H9 (cell line): Measurements from ENCODE around the gene TSPO. TPM values are rescaled to one million over a fixed set of nuclear protein-coding genes. Genes with fewer than 3 reads are reported as not detected.
A peak's percentile ranks its signal among the peaks of the same experiment; 100 is the strongest.

Source experiments
- DNase-seq: peaks from one replicate; pipeline ENCODE4 v3.0.0-alpha.2; 2017
- H2AFZ ChIP-seq: one replicate; pipeline ENCODE4 v1.6.1; 2013; ENCODE audit warnings: mild to moderate bottlenecking, low read length, control low read depth, moderate library complexity
- H2AK5ac ChIP-seq: 2 replicates; pipeline ENCODE4 v1.6.1; 2013; ENCODE audit warnings: low read length, control low read depth, mixed read lengths; ENCODE audit not compliant: insufficient read length
- H2BK120ac ChIP-seq: one replicate; pipeline ENCODE4 v1.6.1; 2013; ENCODE audit warnings: low read depth, mild to moderate bottlenecking, low read length, control low read depth, inconsistent platforms; ENCODE audit not compliant: poor library complexity, severe bottlenecking
- H2BK12ac ChIP-seq: 2 replicates; pipeline ENCODE4 v1.6.1; 2013; ENCODE audit warnings: low read length, control low read depth, mixed read lengths, low read depth; ENCODE audit not compliant: insufficient read length
- H2BK15ac ChIP-seq: 2 replicates; pipeline ENCODE4 v1.6.1; 2013; ENCODE audit warnings: low read depth, low read length, control low read depth
- H2BK20ac ChIP-seq: one replicate; pipeline ENCODE4 v1.6.1; 2013; ENCODE audit warnings: low read depth, mild to moderate bottlenecking, low read length, control low read depth, inconsistent platforms; ENCODE audit not compliant: poor library complexity, severe bottlenecking
- H2BK5ac ChIP-seq: 2 replicates; pipeline ENCODE4 v1.6.1; 2013; ENCODE audit warnings: low read length, control low read depth, mixed read lengths; ENCODE audit not compliant: insufficient read length
- H3K14ac ChIP-seq: 2 replicates; pipeline ENCODE4 v1.6.1; 2013; ENCODE audit warnings: low read length, control low read depth; ENCODE audit not compliant: insufficient read depth
- H3K18ac ChIP-seq: 2 replicates; pipeline ENCODE4 v1.6.1; 2013; ENCODE audit warnings: low read depth, mild to moderate bottlenecking, mixed read lengths, low read length, control low read depth; ENCODE audit not compliant: insufficient read length
- H3K23ac ChIP-seq: 2 replicates; pipeline ENCODE4 v1.6.1; 2013; ENCODE audit warnings: low read length, control low read depth, mixed read lengths, low read depth; ENCODE audit not compliant: insufficient read length
- H3K23me2 ChIP-seq: 2 replicates; pipeline ENCODE4 v1.6.1; 2013; ENCODE audit warnings: low read depth, mild to moderate bottlenecking, mixed read lengths, low read length, control low read depth; ENCODE audit not compliant: insufficient read length, poor library complexity, severe bottlenecking
- H3K27ac ChIP-seq: 2 replicates; pipeline ENCODE4 v1.5.1; 2013; ENCODE audit warnings: low read length, control low read depth, mixed read lengths, low read depth; ENCODE audit not compliant: insufficient read length
- H3K27me3 ChIP-seq: 2 replicates; pipeline ENCODE4 v1.6.1; 2013; ENCODE audit warnings: low read length, control low read depth, inconsistent platforms; ENCODE audit not compliant: insufficient read depth
- H3K4ac ChIP-seq: 2 replicates; pipeline ENCODE4 v1.6.1; 2013; ENCODE audit warnings: low read depth, mild to moderate bottlenecking, control low read depth, inconsistent platforms, low read length, moderate library complexity
- H3K4me1 ChIP-seq: 2 replicates; pipeline ENCODE4 v1.6.1; 2013; ENCODE audit warnings: low read length, control low read depth, inconsistent platforms; ENCODE audit not compliant: insufficient read depth
- H3K4me2 ChIP-seq: 2 replicates; pipeline ENCODE4 v1.6.1; 2013; ENCODE audit warnings: low read length, control low read depth, mixed read lengths; ENCODE audit not compliant: insufficient read length, insufficient read depth
- H3K56ac ChIP-seq: 2 replicates; pipeline ENCODE4 v1.6.1; 2013; ENCODE audit warnings: low read depth, mild to moderate bottlenecking, mixed read lengths, low read length, control low read depth; ENCODE audit not compliant: insufficient read length
- H3K79me1 ChIP-seq: 2 replicates; pipeline ENCODE4 v1.6.1; 2013; ENCODE audit warnings: low read depth, mild to moderate bottlenecking, moderate library complexity, low read length, control low read depth, inconsistent platforms; ENCODE audit not compliant: insufficient read depth, poor library complexity, severe bottlenecking
- H3K79me2 ChIP-seq: 2 replicates; pipeline ENCODE4 v1.6.1; 2013; ENCODE audit warnings: low read length, control low read depth, inconsistent platforms; ENCODE audit not compliant: insufficient read depth
- H3K9ac ChIP-seq: 2 replicates; pipeline ENCODE4 v1.6.1; 2013; ENCODE audit warnings: low read length, control low read depth, mixed read lengths; ENCODE audit not compliant: insufficient read length; ENCODE audit errors: extremely low read depth
- H3K9me3 ChIP-seq: one replicate; pipeline ENCODE4 v1.6.1; 2013; ENCODE audit warnings: low read depth, low read length, inconsistent platforms; ENCODE audit not compliant: control insufficient read depth
- H3T11ph ChIP-seq: one replicate; pipeline ENCODE4 v1.6.1; 2013; ENCODE audit warnings: mild to moderate bottlenecking, low read length, control low read depth, inconsistent platforms
- H4K20me1 ChIP-seq: one replicate; pipeline ENCODE4 v1.6.1; 2013; ENCODE audit not compliant: control insufficient read depth, insufficient read length, insufficient read depth
- H4K5ac ChIP-seq: 2 replicates; pipeline ENCODE4 v1.6.1; 2013; ENCODE audit warnings: low read depth, mild to moderate bottlenecking, mixed read lengths, low read length, control low read depth; ENCODE audit not compliant: insufficient read length
- H4K8ac ChIP-seq: replicated peaks from 2 replicates; pipeline ENCODE4 v1.6.1; 2013; ENCODE audit warnings: low read length, control low read depth, mixed read lengths, low read depth; ENCODE audit not compliant: insufficient read length
- H4K91ac ChIP-seq: 2 replicates; pipeline ENCODE4 v1.6.1; 2013; ENCODE audit warnings: low read depth, mild to moderate bottlenecking, moderate library complexity, mixed read lengths, low read length, control low read depth; ENCODE audit not compliant: insufficient read length
- H3K27ac Mint-ChIP-seq, 3 experiments: 2 replicates in 2 of 3; 3 replicates in 1 of 3; pipeline ENCODE4 v1.8.0; 2020 to 2021; ENCODE audit warnings: mixed read lengths in 3 of 3, mild to moderate bottlenecking in 1 of 3, moderate library complexity in 1 of 3
- H3K27me3 Mint-ChIP-seq: 2 replicates; pipeline ENCODE4 v1.8.0; 2021; ENCODE audit warnings: low read depth, mild to moderate bottlenecking, moderate library complexity, mixed read lengths
- H3K36me3 Mint-ChIP-seq, 3 experiments: 2 replicates in 2 of 3; 3 replicates in 1 of 3; pipeline ENCODE4 v1.8.0; 2020 to 2021; ENCODE audit warnings: low read depth in 3 of 3, mixed read lengths in 3 of 3; ENCODE audit not compliant: insufficient read depth in 1 of 3
- H3K4me1 Mint-ChIP-seq, 2 experiments: 2 replicates each; pipeline ENCODE4 v1.8.0; 2020; ENCODE audit warnings: mixed read lengths in 2 of 2
- H3K4me3 Mint-ChIP-seq, 2 experiments: 2 replicates in 1 of 2; 3 replicates in 1 of 2; pipeline ENCODE4 v1.8.0; 2020 to 2021; ENCODE audit warnings: mild to moderate bottlenecking in 2 of 2, mixed read lengths in 2 of 2, moderate library complexity in 1 of 2
- H3K9me3 Mint-ChIP-seq, 2 experiments: 2 replicates in 1 of 2; 3 replicates in 1 of 2; pipeline ENCODE4 v1.8.0; 2020; ENCODE audit warnings: mild to moderate bottlenecking in 2 of 2, mixed read lengths in 2 of 2, moderate library complexity in 1 of 2
- CTCF ChIP-seq: fragments of 200-600 bp; sonication (generic); conservative IDR thresholded peaks from 3 replicates; pipeline ENCODE4 v1.8.0; 2021; ENCODE audit warnings: antibody characterized with exemption, mild to moderate bottlenecking
- WGBS: extraction: QIAGEN DNeasy Blood & Tissue Kit; methylation state at CpG from one replicate; pipeline ENCODE4 v1.1.7; 2013; ENCODE audit warnings: missing lambda C conversion rate, low lambda C conversion rate, mixed read lengths; ENCODE audit not compliant: insufficient read length; ENCODE audit errors: extremely low coverage; 5-methylcytosine and 5-hydroxymethylcytosine counted together
- total RNA-seq: library from RNA; stranded (reverse); gene quantifications from 2 replicates; pipeline ENCODE4 v1.2.1, GENCODE V29; 2021

Gene TSPO
- total RNA-seq, 1 experiment from 2014 or later, result 14.8 TPM

- H4K20me1 ChIP-seq, result no peaks in the 10 kb centered on the region
- H3K4me1 ChIP-seq, result no peaks in the 10 kb centered on the region
- no peak for DNase-seq
- no peaks in the 10 kb centered on the region for H3K9me3 ChIP-seq
- H3K56ac ChIP-seq, result no peak overlapping the region
- Mint-ChIP-seq H3K9me3 (no peaks in the 10 kb centered on the region), H3K27ac (peak overlapping the region in 1 of 3 experiments; percentile 86; a peak in 2 of 7 replicates), H3K4me1 (peaks cover 11 to 20% of the 10 kb centered on the region in 2 experiments), H3K27me3 (peaks cover 3% of the 10 kb centered on the region), H3K36me3 (no peaks in the 10 kb centered on the region), H3K4me3 (no peak overlapping the region)
- H3K14ac ChIP-seq, result no peak overlapping the region; the same call in 1 of the 2 replicates
- TF ChIP-seq CTCF, result no peak
- H2BK12ac ChIP-seq, result no peak overlapping the region
- no peak overlapping the region for H3K4me2 ChIP-seq
- no peak overlapping the region for H4K8ac ChIP-seq
- H3K27ac ChIP-seq, result no peak overlapping the region
- no peaks in the 10 kb centered on the region for H3K27me3 ChIP-seq
- no peak overlapping the region for H4K91ac ChIP-seq
- no peak overlapping the region for H3T11ph ChIP-seq
- no peak overlapping the region for H2BK15ac ChIP-seq
- H3K23me2 ChIP-seq, result no peaks in the 10 kb centered on the region
- no CpG with 5 or more reads among the region's 13 CpGs for WGBS
- H3K79me2 ChIP-seq, result no peaks in the 10 kb centered on the region
- no peak overlapping the region for H3K9ac ChIP-seq
- H4K5ac ChIP-seq, result no peak overlapping the region
- H2AK5ac ChIP-seq, result no peak overlapping the region
- H2AFZ ChIP-seq, result no peak overlapping the region
- no peak overlapping the region for H2BK5ac ChIP-seq
- no peak overlapping the region for H2BK20ac ChIP-seq
- H2BK120ac ChIP-seq, result no peak overlapping the region
- no peak overlapping the region for H3K18ac ChIP-seq
- H3K23ac ChIP-seq, result no peak overlapping the region
- H3K4ac ChIP-seq, result no peak overlapping the region
- no peaks in the 10 kb centered on the region for H3K79me1 ChIP-seq
These were observed 56.0 kb downstream of the TSPO start for GRCh38 chr22:43207386-43207785.
